Lower leg skin (tissue), 4 donors: Measurements from ENCODE around the gene VEGFB. TPM values are rescaled to one million over a fixed set of nuclear protein-coding genes. Genes with fewer than 3 reads are reported as not detected.
A peak's percentile ranks its signal among the peaks of the same experiment; 100 is the strongest.

ENCODE experiments used
- DNase-seq, 2 donors: peaks; one replicate each; pipeline ENCODE4 v3.0.0-alpha.2; 2019; ENCODE audit warnings: low spot score in 2 of 2
- H3K4me3 ChIP-seq: fragments of 200-600 bp; sonication (generic); 2 replicates; pipeline ENCODE4 v1.5.1; 2017; ENCODE audit warnings: mild to moderate bottlenecking, low read depth; ENCODE audit not compliant: poor library complexity, severe bottlenecking
- CTCF ChIP-seq, 3 donors: fragments of 450-650 bp; IDR thresholded peaks; one replicate each; pipeline ENCODE4 v1.5.1; 2016; ENCODE audit warnings: antibody characterized with exemption in 3 of 3, mild to moderate bottlenecking in 3 of 3, moderate library complexity in 2 of 3
- POLR2A ChIP-seq, 2 donors: fragments of 450-650 bp; IDR thresholded peaks; one replicate each; pipeline ENCODE4 v1.6.1; 2016 to 2017; ENCODE audit warnings: antibody characterized with exemption in 2 of 2, mild to moderate bottlenecking in 1 of 2, moderate library complexity in 1 of 2
- WGBS, 2 donors: methylation state at CpG; one replicate each; pipeline ENCODE4 v1.1.5; 2018; 5-methylcytosine and 5-hydroxymethylcytosine counted together
- intact Hi-C: fragments of 100-400 bp; cut with DNase I; formaldehyde crosslinking; loops from one replicate; pipeline ENCODE4 v1.15.0; 2023; ENCODE audit warnings: low total_unique reads
- total RNA-seq, 4 donors: library from RNA; depleted of rRNA; stranded (reverse); fragments of >200 nt; gene quantifications; one replicate each; pipeline ENCODE4 v1.1.0, GENCODE V29; 2016

VEGFB gene
- total RNA-seq, 4 donors from 2014 or later = 45.9 to 71.2 (median 65.6) TPM

DNA sequence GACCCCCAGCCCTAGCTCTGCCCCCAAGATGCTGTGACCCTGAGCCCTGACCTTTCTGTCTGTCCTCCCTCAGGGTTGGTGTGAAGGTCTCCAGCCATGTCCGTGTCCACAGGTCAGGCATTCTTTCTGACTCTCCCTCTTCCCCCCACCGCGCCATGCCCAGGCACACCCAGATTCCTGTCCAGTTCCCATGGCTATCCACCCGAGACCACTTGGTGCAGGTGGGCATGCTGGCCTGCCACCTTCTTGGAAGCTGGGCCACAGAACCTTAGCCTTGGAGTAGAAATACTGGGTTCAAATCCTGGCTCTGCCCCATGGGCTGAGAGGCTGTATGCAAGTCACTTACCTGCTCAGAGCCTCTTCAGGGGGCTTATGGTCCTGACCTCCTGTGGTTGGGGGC, 14.7 kb downstream of the VEGFB start:
- no peak for DNase-seq
- 92 to 97% methylated on average over 4 of the region's 4 CpGs for WGBS, 2 donors
- TF ChIP-seq CTCF (IDR thresholded peaks at IDR 0.05) = no peak
- TF ChIP-seq POLR2A (IDR thresholded peaks at IDR 0.05) = no peak
- intact Hi-C loops = no loop called here
- no peak overlapping the region for H3K4me3 ChIP-seq

GRCh38 chr11:64249563-64250414, 15.4 kb downstream of the VEGFB start:
- DNase-seq = no peak
- H3K4me3 ChIP-seq = no peak overlapping the region
- WGBS, 2 donors = 86 to 91% methylated on average over 8 of the region's 8 CpGs
- intact Hi-C loops = no loop called here
- TF ChIP-seq CTCF (IDR thresholded peaks at IDR 0.05) (no peak), POLR2A (IDR thresholded peaks at IDR 0.05) (no peak)

DNA sequence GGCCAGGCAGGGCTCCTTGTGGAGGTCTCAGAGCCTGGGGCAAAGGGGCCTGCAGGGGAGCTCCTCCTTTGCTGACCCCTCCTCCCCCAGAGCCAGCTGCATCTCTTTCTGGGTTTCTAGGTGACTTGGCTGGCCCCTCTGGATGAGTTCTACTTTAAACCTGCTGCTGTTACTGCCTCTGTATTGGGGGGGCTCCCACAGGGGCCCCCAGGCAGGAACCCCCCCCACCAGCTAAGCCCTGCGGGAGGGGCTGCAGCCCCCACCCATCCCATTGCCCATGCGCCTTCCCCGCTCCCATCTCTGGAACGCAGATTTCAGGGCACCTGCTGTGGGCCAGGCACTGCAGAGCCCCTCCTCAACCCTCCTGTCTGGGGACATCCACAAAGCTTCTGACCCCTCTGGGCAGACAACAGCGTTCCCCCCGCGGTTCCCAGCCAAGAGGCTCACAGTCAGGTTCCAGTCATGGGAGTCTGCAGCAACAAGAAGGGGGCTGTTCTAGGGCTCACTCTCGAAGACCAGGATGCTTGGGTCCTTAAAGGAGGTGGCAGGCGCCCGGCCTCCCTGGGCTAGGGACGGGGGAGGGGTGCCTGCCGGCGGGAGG, 16.1 kb downstream of the VEGFB start:
- H3K4me3 ChIP-seq = no peak overlapping the region
- 19% methylated on average over 11 to 12 of the region's 13 CpGs for WGBS, 2 donors
- no peak for DNase-seq
- TF ChIP-seq CTCF (IDR thresholded peaks at IDR 0.05) (no peak), POLR2A (IDR thresholded peaks at IDR 0.05) (no peak)
- intact Hi-C loops = no loop called here

- peak in 1 of 3 donors; percentile 28 for TF ChIP-seq CTCF (IDR thresholded peaks at IDR 0.05)
- no peak for TF ChIP-seq POLR2A (IDR thresholded peaks at IDR 0.05)
- intact Hi-C loops = no loop called here
- peak within 1 kb of the TSS; percentile 55 for H3K4me3 ChIP-seq
- DNase-seq = no peak
- 0 to 1% methylated on average over 20 to 57 of the region's 75 CpGs for WGBS, 2 donors
These were observed 16.8 kb downstream of the VEGFB start, which contains the start of gene PLCB3 for GRCh38 chr11:64251016-64251752. PLCB3 (plus strand) TSS chr11:64251530; CDS start chr11:64251650, 120 bp downstream.

GRCh38 chr11:64251753-64252002, 17.3 kb downstream of the VEGFB start:
- H3K4me3 ChIP-seq = peak overlapping the region; percentile 55
- no peak for DNase-seq
- intact Hi-C loops = no loop called here
- no peak for TF ChIP-seq POLR2A (IDR thresholded peaks at IDR 0.05)
- no peak for TF ChIP-seq CTCF (IDR thresholded peaks at IDR 0.05)
- 0 to 1% methylated on average over 17 to 18 of the region's 18 CpGs for WGBS, 2 donors
